ENCODE measurements around the gene GPD1L.
A peak's percentile ranks its signal among the peaks of the same experiment; 100 is the strongest.
"Not testable (repeated sequence)": the region's sequence is repeated elsewhere in the genome, so short reads cannot be mapped to it uniquely, and the experiment has no call there.

GPD1L gene

DNA sequence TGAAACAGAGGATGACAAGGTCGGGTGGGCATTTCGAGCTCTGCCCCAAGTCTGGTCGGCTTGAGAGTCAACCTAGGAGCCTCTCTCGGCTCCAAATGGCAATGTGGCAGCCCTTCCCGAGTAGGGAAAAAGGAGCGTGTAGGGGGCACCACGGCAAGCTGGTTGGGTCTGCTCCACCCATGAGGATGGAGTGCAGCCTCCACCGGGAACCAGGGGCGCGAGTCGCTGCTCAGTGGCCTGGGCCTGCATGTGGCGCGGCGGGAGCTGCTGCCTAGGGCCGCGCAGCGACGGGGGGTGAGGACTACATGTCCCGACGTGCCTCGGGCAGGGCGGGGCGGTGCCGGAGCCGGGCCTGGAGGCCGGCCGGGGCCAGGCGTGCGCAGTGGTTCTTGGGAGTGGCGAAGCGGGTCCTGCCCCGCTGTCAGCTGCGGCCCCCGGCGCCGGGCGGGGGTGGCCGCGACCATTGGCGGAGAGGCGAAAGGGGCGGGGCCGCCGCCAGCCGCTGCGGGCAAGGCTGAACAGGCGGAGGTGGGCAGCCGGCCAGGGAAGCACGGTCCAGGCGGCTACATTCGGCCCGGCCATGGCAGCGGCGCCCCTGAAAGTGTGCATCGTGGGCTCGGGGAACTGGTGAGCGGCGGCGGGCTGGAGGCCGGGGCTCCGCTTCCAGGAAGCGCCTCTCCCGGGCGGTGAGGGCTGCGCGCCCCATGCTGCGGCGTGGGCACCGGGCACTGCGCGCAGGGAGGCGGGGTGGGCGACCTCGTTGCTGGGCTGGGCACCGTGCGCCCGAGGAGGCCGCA is at the start of gene GPD1L:
TSS of gene GPD1L (plus strand) at position 489 of the 797 bp plus-strand sequence. CDS start at position 581, 92 bp downstream.
- TF ChIP-seq TCF4 (CRISPR knock-in tag; IDR thresholded peaks at IDR 0.05; ENCODE audit: borderline replicate concordance) (no peak), ZNF565 (CRISPR knock-in tag; conservative IDR thresholded peaks at IDR 0.05; ENCODE audit: low read depth) (no peak), ARNTL (CRISPR knock-in tag; IDR thresholded peaks at IDR 0.05; ENCODE audit: borderline replicate concordance, low read depth) (no peak)
- TF ChIP-seq, protein P1, sequence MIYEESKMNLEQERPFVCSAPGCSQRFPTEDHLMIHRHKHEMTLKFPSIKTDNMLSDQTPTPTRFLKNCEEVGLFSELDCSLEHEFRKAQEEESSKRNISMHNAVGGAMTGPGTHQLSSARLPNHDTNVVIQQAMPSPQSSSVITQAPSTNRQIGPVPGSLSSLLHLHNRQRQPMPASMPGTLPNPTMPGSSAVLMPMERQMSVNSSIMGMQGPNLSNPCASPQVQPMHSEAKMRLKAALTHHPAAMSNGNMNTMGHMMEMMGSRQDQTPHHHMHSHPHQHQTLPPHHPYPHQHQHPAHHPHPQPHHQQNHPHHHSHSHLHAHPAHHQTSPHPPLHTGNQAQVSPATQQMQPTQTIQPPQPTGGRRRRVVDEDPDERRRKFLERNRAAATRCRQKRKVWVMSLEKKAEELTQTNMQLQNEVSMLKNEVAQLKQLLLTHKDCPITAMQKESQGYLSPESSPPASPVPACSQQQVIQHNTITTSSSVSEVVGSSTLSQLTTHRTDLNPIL (CRISPR knock-in tag; IDR thresholded peaks at IDR 0.05; ENCODE audit: low read depth), result no peak
- TF ChIP-seq, protein P2, sequence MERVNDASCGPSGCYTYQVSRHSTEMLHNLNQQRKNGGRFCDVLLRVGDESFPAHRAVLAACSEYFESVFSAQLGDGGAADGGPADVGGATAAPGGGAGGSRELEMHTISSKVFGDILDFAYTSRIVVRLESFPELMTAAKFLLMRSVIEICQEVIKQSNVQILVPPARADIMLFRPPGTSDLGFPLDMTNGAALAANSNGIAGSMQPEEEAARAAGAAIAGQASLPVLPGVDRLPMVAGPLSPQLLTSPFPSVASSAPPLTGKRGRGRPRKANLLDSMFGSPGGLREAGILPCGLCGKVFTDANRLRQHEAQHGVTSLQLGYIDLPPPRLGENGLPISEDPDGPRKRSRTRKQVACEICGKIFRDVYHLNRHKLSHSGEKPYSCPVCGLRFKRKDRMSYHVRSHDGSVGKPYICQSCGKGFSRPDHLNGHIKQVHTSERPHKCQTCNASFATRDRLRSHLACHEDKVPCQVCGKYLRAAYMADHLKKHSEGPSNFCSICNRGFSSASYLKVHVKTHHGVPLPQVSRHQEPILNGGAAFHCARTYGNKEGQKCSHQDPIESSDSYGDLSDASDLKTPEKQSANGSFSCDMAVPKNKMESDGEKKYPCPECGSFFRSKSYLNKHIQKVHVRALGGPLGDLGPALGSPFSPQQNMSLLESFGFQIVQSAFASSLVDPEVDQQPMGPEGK (CRISPR knock-in tag; IDR thresholded peaks at IDR 0.05; ENCODE audit: borderline replicate concordance), result no peak

DNA sequence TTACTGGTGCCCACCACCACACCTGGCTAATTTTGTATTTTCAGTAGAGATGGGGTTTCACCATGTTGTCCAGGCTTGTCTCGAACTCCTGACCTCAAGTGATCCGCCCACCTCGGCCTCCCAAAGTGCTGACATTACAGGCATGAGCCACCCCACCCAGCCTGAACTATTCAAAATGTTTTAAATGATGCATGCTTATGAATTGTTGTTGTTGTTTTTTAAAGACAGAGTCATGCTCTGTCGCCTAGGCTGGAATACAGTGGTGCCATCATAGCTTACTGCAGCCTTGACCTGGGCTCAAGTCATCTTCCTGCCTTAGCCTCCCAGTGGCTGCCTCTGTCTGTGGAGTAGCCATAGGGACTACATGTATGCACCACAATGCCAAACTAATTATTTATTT is 48.0 kb upstream of the GPD1L start:
- ATAC-seq, result not testable (repeated sequence)

More for the DNA sequence above, at the start of gene GPD1L:
- ATAC-seq, result peak; percentile 99

DNA sequence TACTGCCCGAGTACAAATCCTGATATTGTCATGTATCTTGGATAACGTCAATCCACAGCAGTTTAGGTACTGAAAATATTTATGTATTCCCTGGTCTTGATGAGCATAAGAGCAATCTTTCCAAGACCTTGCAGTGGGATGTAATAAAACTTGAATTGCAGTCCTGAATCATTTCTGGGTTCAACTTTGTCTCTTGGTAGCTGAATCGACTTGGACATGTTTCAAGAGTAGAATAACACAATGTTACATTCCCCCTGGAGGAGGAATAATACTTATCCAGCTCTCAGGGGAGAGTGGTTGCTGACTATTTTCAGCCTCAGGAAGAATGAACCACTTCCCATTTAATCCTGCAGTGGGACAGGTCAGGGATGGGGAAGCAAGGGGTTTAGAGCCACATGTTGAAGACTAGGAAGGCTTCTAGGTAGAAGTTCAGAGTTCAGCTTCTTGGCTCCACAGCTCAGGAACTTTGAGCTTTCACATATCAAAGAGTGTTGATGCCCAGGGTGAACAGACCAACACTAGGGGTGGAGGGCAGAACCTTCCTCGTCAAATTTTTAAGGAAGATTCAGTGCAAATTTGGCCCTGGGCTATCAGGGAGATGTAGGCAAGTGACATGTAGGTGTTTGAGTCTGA is 43.4 kb upstream of the GPD1L start:
- TF ChIP-seq CSDC2 (CRISPR knock-in tag; IDR thresholded peaks at IDR 0.05), result no peak
- no peak for TF ChIP-seq SNAI2 (CRISPR knock-in tag; IDR thresholded peaks at IDR 0.05)
- TF ChIP-seq, protein P2 (CRISPR knock-in tag; IDR thresholded peaks at IDR 0.05; ENCODE audit: borderline replicate concordance), result no peak
- no peak for ATAC-seq

DNA sequence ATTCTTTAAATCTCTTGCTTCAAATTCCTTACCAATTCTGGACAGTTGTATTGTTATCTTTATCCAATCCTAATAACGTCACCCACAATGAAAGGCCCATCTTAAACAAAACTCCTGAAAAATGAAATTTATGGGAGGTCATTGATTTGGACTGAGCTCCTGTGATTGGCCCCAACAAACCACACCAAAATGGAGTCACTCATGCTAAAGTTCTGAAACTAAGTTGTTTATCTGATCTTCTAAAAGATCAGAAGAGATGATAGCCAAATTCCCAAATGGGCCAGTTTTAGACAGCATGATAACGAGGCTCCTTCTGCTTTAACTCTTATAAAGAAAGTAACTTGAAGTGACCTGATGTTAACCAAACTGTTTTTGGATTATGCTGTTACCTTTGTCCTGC is 39.7 kb upstream of the GPD1L start:
- ATAC-seq, result no peak
- TF ChIP-seq, protein P2 (CRISPR knock-in tag; IDR thresholded peaks at IDR 0.05; ENCODE audit: borderline replicate concordance), result no peak
- no peak for TF ChIP-seq ARNTL (CRISPR knock-in tag; IDR thresholded peaks at IDR 0.05; ENCODE audit: borderline replicate concordance, low read depth)
- TF ChIP-seq, protein P3, sequence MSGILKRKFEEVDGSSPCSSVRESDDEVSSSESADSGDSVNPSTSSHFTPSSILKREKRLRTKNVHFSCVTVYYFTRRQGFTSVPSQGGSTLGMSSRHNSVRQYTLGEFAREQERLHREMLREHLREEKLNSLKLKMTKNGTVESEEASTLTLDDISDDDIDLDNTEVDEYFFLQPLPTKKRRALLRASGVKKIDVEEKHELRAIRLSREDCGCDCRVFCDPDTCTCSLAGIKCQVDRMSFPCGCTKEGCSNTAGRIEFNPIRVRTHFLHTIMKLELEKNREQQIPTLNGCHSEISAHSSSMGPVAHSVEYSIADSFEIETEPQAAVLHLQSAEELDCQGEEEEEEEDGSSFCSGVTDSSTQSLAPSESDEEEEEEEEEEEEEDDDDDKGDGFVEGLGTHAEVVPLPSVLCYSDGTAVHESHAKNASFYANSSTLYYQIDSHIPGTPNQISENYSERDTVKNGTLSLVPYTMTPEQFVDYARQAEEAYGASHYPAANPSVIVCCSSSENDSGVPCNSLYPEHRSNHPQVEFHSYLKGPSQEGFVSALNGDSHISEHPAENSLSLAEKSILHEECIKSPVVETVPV (CRISPR knock-in tag; IDR thresholded peaks at IDR 0.05), result no peak
- TF ChIP-seq ISL1 (CRISPR knock-in tag; IDR thresholded peaks at IDR 0.05), result no peak
- TF ChIP-seq CSDC2 (CRISPR knock-in tag; IDR thresholded peaks at IDR 0.05), result no peak
- TF ChIP-seq TOX (CRISPR knock-in tag; IDR thresholded peaks at IDR 0.05; ENCODE audit: borderline replicate concordance), result no peak
- no peak for TF ChIP-seq GLIS3 (CRISPR knock-in tag; IDR thresholded peaks at IDR 0.05)
- TF ChIP-seq, protein P4, sequence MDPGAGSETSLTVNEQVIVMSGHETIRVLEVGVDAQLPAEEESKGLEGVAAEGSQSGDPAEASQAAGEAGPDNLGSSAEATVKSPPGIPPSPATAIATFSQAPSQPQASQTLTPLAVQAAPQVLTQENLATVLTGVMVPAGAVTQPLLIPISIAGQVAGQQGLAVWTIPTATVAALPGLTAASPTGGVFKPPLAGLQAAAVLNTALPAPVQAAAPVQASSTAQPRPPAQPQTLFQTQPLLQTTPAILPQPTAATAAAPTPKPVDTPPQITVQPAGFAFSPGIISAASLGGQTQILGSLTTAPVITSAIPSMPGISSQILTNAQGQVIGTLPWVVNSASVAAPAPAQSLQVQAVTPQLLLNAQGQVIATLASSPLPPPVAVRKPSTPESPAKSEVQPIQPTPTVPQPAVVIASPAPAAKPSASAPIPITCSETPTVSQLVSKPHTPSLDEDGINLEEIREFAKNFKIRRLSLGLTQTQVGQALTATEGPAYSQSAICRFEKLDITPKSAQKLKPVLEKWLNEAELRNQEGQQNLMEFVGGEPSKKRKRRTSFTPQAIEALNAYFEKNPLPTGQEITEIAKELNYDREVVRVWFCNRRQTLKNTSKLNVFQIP (CRISPR knock-in tag; IDR thresholded peaks at IDR 0.05; ENCODE audit: borderline replicate concordance, low read depth), result no peak
- no peak for TF ChIP-seq PPARA (CRISPR knock-in tag; IDR thresholded peaks at IDR 0.05; ENCODE audit: borderline replicate concordance)
- no peak for TF ChIP-seq OSR1 (CRISPR knock-in tag; IDR thresholded peaks at IDR 0.05)
- no peak for TF ChIP-seq ZNF565 (CRISPR knock-in tag; conservative IDR thresholded peaks at IDR 0.05; ENCODE audit: low read depth)
- no peak for TF ChIP-seq RARB (CRISPR knock-in tag; IDR thresholded peaks at IDR 0.05)
- no peak for TF ChIP-seq ZFP3 (CRISPR knock-in tag; IDR thresholded peaks at IDR 0.05)
- TF ChIP-seq, protein P5, sequence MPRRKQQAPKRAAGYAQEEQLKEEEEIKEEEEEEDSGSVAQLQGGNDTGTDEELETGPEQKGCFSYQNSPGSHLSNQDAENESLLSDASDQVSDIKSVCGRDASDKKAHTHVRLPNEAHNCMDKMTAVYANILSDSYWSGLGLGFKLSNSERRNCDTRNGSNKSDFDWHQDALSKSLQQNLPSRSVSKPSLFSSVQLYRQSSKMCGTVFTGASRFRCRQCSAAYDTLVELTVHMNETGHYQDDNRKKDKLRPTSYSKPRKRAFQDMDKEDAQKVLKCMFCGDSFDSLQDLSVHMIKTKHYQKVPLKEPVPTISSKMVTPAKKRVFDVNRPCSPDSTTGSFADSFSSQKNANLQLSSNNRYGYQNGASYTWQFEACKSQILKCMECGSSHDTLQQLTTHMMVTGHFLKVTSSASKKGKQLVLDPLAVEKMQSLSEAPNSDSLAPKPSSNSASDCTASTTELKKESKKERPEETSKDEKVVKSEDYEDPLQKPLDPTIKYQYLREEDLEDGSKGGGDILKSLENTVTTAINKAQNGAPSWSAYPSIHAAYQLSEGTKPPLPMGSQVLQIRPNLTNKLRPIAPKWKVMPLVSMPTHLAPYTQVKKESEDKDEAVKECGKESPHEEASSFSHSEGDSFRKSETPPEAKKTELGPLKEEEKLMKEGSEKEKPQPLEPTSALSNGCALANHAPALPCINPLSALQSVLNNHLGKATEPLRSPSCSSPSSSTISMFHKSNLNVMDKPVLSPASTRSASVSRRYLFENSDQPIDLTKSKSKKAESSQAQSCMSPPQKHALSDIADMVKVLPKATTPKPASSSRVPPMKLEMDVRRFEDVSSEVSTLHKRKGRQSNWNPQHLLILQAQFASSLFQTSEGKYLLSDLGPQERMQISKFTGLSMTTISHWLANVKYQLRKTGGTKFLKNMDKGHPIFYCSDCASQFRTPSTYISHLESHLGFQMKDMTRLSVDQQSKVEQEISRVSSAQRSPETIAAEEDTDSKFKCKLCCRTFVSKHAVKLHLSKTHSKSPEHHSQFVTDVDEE (CRISPR knock-in tag; IDR thresholded peaks at IDR 0.05), result no peak
- no peak for TF ChIP-seq ZNF8 (CRISPR knock-in tag; IDR thresholded peaks at IDR 0.05)
- TF ChIP-seq, protein P1 (CRISPR knock-in tag; IDR thresholded peaks at IDR 0.05; ENCODE audit: low read depth), result no peak
- no peak for TF ChIP-seq BACH2 (CRISPR knock-in tag; IDR thresholded peaks at IDR 0.05; ENCODE audit: borderline replicate concordance)

Data from SK-N-SH treated with all-trans-retinoic acid at 6 μM for 48 hours (cell line).